NCI-H2081 (cell line): ENCODE results near the gene USP9X.
A peak's percentile ranks its signal among the peaks of the same experiment; 100 is the strongest.
"Not testable (repeated sequence)": the region's sequence is repeated elsewhere in the genome, so short reads cannot be mapped to it uniquely, and the experiment has no call there.

ENCODE experiments used
- DNase-seq, 2 experiments: peaks; one replicate each; lab custom pipeline; 2025; lab: John Stamatoyannopoulos, UW

Gene USP9X

DNA sequence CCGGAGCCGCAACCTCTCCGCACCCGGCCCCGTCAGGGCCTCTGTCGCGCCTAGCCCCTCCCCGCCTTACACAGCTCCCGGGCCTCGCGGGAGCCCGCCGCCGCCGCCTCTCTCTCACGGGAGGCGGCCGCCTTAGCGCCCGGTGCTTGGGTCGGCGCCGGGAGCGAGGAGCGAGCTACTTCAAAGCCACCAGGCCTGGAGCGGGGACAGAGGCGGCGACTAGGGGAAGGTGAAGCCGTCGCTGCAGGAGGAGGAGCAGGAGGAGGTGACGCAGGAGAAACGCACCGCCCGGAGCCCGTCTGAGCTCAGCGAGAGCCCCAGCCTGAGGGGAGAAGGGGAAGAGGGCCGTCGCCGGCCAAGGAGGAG is 250 bp downstream of the USP9X start:
- peak; percentile 32 to 58 for DNase-seq

GRCh38 chrX:41085878-41086626 is 807 bp downstream of the USP9X start:
- DNase-seq = peak; percentile 23 to 62

DNA sequence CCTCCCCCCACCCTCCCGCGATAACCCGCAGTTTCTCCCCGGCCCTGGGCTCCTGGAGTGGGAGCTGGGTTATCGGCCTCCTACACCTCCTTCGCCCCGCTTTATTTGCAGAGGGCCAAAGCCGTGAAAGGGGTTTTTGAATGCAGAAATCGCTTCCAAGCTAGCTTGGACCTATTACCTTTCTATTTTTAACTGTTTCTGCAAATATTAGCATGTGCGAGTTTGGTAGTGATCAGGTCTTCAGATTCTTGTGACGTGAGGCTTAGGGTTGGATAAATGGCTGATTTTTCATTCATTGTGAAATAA is 1.3 kb downstream of the USP9X start:
- DNase-seq = no peak

DNA sequence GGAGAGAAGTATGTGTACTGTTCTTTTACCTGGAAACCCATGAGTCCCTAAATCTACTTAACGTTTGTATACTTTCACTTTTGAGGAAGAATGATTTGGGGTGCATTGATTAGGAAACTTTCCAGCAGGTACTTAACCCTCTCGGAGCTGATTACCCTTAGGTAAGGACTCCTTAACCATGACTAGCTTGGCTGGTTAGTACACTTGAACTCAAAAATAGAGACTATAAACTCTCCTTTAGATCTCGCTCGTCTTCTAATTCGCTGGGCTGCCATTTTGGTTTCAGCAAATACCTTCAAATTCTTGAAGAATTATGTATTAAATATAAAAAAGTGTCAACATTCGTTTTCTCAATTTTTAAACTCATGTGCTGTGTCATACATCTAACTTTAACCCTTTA is 2.0 kb downstream of the USP9X start:
- DNase-seq = no peak

DNA sequence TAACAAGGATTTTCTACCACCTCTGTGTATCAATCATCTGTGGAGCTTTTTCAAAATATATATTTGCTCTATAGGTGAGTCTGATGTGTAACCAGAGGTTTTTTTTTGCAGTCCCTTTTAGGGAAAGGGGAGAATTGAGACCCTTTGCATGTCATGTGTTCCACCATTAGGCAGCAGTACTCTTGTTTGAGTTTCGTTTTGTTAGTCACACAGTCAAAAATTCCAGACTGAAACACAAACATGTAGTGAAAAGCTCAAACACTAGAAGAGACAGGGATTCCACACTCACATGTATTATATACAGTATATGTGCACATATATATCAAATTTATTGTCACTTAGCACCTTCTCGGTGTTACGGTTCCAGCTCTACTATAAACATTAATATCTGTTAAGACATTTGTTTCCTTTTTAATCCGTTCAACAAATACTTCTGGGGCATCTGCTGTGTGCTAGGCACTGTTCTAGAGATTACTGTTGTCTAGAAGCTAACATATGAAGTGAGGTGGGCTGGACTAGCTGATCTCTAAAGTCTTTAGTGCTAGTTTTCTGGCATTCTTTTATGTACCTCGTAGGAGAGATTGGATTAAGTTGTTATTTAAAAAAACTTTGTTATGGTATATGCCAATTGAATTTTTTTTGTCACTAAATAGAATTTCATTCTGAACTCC is 5.5 kb downstream of the USP9X start:
- DNase-seq = no peak

DNA sequence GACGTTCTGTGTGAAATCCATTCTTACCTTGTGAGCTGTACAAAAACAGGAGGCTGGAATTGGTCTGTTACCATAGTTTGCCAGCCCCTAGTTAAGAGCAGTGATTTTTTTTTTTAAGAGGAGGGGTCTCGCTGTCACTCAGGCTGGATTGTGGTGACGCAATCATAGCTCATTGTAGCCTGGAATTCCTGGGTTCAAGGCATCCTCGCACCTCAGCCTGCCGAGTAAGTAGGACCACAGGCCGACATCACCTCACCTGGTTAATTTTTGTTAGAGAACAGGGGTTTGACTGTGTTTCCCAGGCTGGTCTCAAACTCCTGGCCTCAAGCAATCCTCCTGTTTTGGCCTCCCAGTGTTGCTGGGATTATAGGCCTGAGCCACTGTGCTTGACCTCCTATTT is 7.5 kb downstream of the USP9X start:
- DNase-seq = no peak

GRCh38 chrX:41095174-41095573 is 9.9 kb downstream of the USP9X start:
- no peak for DNase-seq

DNA sequence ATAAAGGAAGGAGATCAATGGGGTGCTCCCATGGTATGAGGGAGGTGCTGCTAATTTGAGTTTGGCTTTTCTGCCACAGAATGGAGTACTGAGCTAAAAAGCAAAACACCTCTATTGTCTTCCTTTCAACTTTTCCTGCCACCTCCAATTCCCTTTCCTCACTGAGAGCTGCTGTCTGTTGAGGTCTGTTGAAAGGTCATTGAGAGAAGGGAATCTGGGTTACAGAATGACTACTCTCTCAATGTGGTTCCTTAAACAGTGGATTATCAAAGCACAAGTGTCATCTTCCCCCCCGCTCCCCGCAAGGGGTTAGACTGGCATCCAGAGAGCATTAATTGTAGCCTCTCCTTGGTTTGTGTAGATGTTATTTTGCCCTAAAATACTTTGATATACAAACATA is 10.7 kb downstream of the USP9X start:
- no peak for DNase-seq

DNA sequence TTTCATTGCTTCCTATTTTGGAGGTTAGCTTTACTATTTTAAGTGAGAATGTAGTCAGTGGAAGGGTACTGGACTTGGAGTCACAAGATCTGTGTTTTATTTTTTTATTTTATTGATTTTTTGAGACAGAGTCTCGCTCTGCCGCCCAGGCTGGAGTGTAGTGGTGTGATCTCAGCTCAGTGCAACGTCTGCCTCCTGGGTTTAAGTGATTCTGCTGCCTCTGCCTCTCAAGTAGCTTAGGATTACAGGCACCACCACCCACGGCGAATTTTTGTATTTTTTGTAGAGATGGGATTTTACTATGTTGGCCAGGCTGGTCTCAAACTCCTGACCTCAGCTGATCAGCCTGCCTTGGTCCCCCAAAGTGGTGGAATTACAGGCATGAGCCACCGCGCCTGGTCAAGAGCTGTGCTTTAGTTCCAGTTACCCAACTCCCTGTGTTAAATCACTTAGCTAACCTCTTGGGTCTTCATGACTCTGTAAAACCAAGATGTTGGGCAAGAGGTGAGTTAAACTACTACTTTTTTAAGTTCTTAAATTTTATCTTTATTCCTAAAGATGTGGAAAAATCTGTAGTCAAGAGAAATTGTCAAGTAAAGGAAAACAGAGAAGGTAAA is 11.2 kb downstream of the USP9X start:
- no peak for DNase-seq

- no peak for DNase-seq
Measured at GRCh38 chrX:41097326-41097725, 12.1 kb downstream of the USP9X start.

GRCh38 chrX:41100200-41100599 is 15.0 kb downstream of the USP9X start:
- no peak for DNase-seq

DNA sequence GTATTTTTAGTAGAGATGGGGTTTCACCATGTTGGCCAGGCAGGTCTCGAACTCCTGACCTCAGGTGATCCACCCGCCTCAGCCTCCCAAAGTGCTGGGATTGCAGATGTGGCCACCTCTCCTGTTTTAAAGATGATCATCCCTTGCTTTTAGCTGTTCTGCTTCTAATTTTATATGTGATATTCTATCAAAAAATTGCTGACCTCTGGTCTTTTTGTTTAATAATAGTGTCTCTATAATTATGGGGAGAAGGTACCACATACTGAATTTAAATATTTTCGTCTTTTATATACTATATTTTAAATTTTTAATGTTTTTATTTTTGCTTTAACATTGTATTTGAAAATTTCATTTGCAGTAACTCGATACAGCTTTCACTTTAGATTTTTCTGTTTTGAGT is 15.6 kb downstream of the USP9X start:
- DNase-seq = no peak

DNA sequence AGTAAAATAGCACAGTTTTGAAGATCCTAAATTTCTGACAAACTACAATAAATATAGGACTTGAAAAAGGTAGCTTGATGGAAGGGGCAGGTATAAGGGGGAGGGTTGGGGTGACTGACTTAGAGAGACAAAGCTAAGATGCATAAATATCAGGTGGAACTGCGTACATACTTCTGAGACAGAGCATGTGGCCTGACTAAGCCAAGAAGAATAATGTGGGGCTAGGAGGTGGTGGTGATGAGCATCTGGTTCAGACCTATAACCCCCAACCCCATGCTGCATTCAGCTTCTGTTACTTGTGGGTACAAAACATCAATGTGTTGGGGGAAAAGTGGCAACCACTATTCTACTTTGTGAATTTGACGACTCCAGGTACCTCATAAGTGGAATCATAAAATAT is 19.8 kb downstream of the USP9X start:
- no peak for DNase-seq

GRCh38 chrX:41106257-41106656 is 21.0 kb downstream of the USP9X start:
- not testable (repeated sequence) for DNase-seq

- no peak for DNase-seq
Measured at GRCh38 chrX:41108007-41108406, 22.8 kb downstream of the USP9X start.

GRCh38 chrX:41108463-41109205 is 23.4 kb downstream of the USP9X start:
- no peak for DNase-seq

- DNase-seq = no peak
Measured at GRCh38 chrX:41110801-41111625, 25.8 kb downstream of the USP9X start.

- DNase-seq = peak; percentile 6 to 31
Measured at GRCh38 chrX:41115104-41115425, 29.8 kb downstream of the USP9X start.

- DNase-seq = no peak
Measured at GRCh38 chrX:41116948-41117347, 31.7 kb downstream of the USP9X start.

- no peak for DNase-seq
Measured at GRCh38 chrX:41118156-41118555, 32.9 kb downstream of the USP9X start.

DNA sequence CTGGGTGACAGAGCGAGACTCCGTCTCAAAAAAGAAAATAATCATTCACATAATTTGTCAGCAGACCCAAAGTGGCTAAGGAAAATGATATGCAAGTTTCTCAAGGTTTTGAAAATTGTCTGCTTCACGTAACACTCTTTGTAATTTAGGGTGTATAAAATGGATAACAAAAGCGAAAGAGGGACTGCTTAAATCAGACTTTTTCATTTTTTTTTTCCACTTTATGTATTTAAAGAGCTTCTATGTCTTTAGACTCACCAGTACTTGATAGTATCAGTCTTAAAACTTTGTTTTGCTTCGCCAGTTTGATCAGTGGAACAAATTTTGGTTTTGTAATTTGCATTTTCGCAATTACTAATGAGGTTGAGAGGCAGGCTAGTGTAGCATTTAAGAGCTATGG is 34.6 kb downstream of the USP9X start:
- no peak for DNase-seq

GRCh38 chrX:41121766-41122165 is 36.5 kb downstream of the USP9X start:
- DNase-seq = no peak
